UCSD-AML1 (cell line): Measurements from ENCODE around the gene SAE1.

Experiments
- DNase-seq: peaks from one replicate; lab custom pipeline; 2025; ENCODE audit not compliant: unreplicated experiment; lab: John Stamatoyannopoulos, UW

The SAE1 gene

GRCh38 chr19:47105874-47106273 is 24.8 kb upstream of the SAE1 start:
- no peak for DNase-seq

DNA sequence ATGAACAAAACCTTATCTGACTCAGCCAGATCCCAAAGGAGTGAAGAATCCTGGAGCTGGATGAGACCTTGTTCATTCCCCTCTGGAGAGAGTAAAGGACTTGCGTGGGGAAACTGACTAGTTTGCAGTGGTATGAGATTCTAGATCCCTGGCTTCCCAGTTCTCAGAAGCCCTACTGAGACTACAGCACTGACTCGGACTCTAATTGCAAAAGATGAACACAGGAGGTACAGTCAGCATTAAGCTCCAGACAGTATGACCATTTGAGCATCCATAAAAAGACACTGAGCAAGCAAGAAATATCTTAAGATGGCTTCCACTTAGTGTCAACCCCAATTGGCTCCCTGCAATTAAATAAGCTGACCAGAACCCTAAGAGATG is 23.8 kb upstream of the SAE1 start:
- DNase-seq: no peak

GRCh38 chr19:47107202-47107952 is 23.3 kb upstream of the SAE1 start:
- peak; percentile 47 for DNase-seq

DNA sequence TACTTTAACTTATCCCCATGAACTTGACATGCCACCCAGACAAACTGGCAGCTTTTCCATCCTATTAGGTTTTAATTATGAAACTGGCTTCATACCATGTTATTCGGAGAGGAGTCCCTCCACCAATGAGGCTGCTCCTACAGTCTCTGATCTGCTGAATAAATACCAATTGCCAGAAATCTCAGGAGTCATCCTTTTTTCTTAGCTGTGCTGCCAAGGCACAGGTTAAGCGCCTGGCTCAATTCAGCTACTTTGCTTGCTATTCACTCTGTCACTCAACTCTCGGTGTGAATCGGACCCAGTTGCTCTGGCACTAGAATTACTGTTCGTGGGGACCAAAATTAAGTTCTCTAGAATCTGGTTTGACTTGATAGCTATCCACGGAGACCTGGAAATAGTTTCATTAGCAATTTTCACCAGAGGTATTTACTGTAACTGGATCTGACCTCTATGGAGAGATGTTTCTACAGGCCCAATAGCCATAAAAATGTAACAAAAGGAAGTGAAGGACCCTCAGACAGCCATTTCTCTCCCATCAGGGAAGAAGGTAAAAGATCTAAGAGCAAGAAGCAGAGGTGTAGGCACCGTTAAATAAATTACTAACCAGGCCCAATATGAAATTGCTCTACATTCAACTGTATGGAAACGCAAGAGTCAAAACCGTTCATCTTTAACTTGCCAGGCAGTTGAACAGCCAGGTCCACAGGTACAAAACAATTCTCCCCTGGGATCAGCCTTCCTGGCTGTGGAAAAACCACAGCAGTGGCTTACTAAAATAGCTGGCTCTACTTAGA is 22.5 kb upstream of the SAE1 start:
- no peak for DNase-seq

GRCh38 chr19:47109177-47109540 is 21.5 kb upstream of the SAE1 start:
- DNase-seq: no peak

- DNase-seq: peak; percentile 47
Measured at GRCh38 chr19:47109541-47110375, 20.9 kb upstream of the SAE1 start.

GRCh38 chr19:47110521-47111005 is 20.1 kb upstream of the SAE1 start:
- DNase-seq: peak; percentile 31

GRCh38 chr19:47111006-47111621 is 19.5 kb upstream of the SAE1 start:
- peak; percentile 49 for DNase-seq

DNA sequence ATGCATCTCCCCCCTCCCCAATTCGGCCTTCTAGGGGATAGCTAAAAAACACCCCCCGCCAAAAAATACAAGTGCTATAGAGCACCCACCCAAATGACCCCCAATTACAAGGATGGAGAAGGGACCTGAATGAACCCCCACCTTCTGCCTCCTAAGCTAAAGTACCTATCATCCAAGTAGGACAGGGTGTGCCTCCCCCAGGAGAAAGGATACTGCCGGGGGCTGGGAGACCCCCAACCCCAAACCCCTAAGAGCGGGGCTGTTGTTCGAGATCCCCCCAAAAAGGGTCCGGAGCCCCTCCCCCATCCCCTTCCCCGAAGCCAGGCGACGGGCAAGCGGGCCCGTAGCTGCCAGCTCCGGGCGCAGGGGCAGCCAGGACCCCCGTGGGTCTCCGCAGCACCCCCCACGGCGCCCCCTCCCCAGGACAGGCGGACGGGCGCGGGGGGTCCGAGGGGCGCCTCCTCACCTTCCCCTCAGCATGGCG is 18.9 kb upstream of the SAE1 start:
- no peak for DNase-seq

- peak; percentile 86 for DNase-seq
Measured at GRCh38 chr19:47112166-47112996, 18.3 kb upstream of the SAE1 start.

GRCh38 chr19:47112997-47113849 is 17.4 kb upstream of the SAE1 start, which contains the start of gene ZC3H4:
Gene ZC3H4, minus strand, starts transcription at chr19:47113776. Its CDS starts 1,192 bp downstream, at chr19:47112584.
- DNase-seq: peak; percentile 99

DNA sequence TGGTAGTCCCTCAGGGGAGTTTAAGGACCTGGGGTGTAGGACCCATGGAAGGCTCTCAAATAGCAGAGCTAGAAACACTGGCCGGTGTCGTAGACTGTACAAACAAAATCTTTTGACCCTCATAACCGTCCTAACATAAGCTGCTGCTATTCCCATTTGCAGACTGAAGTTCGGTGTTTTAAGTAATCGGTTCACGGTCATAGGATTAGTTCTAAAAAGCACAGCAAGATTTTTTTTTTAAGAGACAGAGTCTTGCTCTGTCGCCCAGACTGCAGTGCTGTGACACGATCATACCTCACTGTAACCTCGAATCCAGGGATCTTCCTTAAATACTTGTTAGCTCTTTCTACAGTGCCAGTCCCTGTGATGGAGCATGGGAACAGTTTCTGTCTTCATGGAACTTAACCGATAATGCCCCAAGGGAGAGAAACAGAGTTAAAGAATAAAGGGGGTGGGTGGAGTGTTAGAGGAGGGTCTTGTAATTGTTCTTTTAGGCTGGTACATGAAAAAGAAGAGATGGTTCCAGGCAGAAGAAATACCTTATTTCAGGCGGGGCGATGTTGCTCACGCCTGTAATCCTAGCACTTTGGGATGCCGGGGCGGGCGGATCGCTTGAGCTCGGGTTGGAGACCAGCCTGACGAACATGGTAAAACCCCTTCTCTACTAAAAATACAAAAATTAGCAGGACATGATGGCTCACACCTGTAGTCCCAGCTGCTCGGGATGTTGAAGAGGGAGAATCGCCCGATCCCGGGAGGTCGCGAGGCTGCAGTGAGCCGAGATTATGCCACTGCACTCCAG is 16.6 kb upstream of the SAE1 start:
- DNase-seq: no peak

DNA sequence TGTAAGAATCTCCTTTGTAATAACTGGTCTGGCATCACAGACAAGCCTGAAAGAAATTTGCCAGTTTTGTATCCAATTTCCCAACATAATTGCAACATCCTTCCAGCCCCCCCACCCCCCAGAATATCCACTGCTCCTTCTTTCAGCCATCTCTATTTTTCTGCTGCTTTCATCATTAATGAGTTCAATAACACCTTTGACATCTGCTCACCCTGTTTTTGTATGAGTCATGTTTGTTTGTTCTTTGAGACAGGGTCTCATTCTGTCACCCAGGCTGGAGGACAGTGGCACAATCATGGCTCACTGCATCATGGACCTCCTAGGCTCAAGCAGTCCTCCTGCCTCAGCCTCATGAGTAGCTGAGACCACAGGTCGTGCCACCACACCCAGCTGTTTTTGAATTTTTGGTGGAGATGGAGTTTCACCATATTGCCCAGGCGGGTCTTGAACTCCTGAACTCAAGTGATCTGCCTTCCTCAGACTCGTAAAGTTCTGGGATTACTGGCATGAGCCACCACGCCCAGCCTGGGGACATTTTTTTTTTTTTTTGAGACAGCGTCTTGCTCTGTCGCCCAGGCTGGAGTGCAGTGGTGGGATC is 10.1 kb upstream of the SAE1 start:
- DNase-seq: no peak

DNA sequence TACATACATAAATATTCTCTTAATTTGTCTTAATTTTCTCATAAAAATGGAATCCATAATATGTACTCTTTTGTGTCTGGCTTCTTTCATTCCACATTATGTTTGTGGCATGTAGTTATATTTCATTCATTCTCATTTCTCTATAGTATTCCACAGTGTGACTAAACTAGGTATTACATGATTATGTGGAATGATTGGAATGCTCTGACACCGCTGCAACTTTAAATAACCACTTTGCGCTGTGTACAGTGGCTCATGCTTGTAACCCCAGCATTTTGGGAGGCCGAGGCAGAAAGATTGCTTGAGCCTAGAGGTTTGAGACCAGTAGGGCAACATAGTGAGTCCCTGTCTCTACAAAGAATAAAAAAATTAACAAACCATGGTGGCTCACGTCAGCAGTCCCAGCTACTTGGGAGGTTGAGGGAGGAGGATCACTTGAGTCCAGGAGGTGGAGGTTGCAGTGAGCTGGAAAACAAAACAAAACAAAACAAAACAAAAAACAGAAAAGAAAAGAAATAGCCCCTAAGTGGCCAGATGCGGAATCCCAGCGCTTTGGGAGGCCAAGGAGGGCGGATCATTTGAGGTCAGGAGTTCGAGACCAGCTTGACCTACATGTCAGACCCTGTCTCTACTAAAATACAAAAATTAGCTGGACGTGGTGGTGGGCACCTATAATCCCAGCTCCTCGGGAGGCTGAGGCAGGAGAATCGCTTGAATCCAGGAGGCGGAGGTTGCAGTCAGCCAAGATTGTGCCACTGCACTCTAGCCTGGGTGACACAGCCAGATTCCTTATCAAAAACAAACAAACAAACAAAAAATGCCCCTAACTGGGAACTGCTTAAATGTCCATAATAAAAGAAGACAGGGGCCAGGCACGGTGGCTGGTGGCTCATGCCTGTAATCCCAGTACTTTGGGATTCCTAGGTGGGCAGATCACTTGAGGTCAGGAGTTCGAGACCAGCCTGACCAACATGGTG is 8.0 kb upstream of the SAE1 start:
- no peak for DNase-seq

GRCh38 chr19:47123406-47123805 is 7.2 kb upstream of the SAE1 start:
- DNase-seq: no peak

DNA sequence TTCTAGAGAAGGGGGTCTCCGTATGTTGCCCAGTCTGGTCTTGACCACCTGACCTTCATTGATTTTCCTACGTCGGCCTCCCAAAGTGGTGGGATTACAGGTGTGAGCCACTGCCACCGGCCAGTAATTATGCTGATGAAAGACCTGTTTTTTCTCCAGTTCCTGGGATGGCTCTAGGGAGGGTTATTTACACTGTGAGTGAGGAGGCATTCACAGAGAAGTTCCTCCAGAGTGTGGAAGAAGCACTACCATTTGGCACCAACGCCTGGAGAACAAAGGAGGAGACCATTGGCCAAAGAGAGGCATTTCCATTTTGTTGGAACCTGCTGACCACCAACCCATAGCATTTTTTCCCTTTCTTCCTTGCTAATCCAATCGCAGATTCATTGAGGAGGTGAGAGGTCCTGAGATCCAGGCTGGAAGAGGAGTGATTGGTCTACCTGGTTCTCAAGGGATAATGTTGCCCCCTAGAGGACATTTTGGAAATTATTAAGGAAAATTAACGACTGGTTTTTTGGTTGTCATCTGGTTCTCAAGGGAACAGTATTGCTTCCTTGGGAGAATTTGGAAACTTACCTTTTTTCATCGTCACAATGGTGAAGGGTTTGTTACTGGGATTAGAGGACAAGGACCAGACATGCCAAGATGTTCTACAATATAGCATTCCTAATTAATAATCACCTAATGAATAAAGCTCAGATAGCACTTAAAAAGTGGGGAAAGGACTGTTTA is 5.5 kb upstream of the SAE1 start:
- peak; percentile 14 for DNase-seq
